ENCODE results near the gene ANGPTL1.

The ANGPTL1 gene

GRCh38 chr1:178881950-178882349 is 11.1 kb upstream of the ANGPTL1 start:
- no peak for TF ChIP-seq CTCF (IDR thresholded peaks at IDR 0.05; ENCODE audit: low read depth, low read length)
- no peak for DNase-seq (ENCODE audit: extremely low read depth, low read depth)

- no peak for TF ChIP-seq CTCF (IDR thresholded peaks at IDR 0.05; ENCODE audit: low read depth, low read length)
- DNase-seq (ENCODE audit: extremely low read depth, low read depth) = no peak
Measured at GRCh38 chr1:178877896-178878295, 7.0 kb upstream of the ANGPTL1 start.

GRCh38 chr1:178875936-178876335 is 5.1 kb upstream of the ANGPTL1 start:
- no peak for TF ChIP-seq CTCF (IDR thresholded peaks at IDR 0.05; ENCODE audit: low read depth, low read length)
- DNase-seq (ENCODE audit: extremely low read depth, low read depth) = no peak

GRCh38 chr1:178874966-178875365 is 4.1 kb upstream of the ANGPTL1 start:
- no peak for DNase-seq (ENCODE audit: extremely low read depth, low read depth)
- no peak for TF ChIP-seq CTCF (IDR thresholded peaks at IDR 0.05; ENCODE audit: low read depth, low read length)

GRCh38 chr1:178871551-178872320 is 859 bp upstream of the ANGPTL1 start:
- TF ChIP-seq CTCF (IDR thresholded peaks at IDR 0.05; ENCODE audit: low read depth, low read length) = no peak
- no peak for DNase-seq (ENCODE audit: extremely low read depth, low read depth)

GRCh38 chr1:178870221-178870620 is 656 bp downstream of the ANGPTL1 start:
- no peak for TF ChIP-seq CTCF (IDR thresholded peaks at IDR 0.05; ENCODE audit: low read depth, low read length)

GRCh38 chr1:178869119-178869697 is 1.7 kb downstream of the ANGPTL1 start:
- DNase-seq (ENCODE audit: extremely low read depth, low read depth) = no peak
- no peak for TF ChIP-seq CTCF (IDR thresholded peaks at IDR 0.05; ENCODE audit: low read depth, low read length)

More at GRCh38 chr1:178870221-178870620, 656 bp downstream of the ANGPTL1 start:
- no peak for DNase-seq (ENCODE audit: extremely low read depth, low read depth)
